ENCODE results near the gene BRCA2.
A peak's percentile ranks its signal among the peaks of the same experiment; 100 is the strongest.

GRCh38 chr13:32310134-32310706, 5.1 kb upstream of the BRCA2 start:
- TF ChIP-seq CTCF (conservative IDR thresholded peaks at IDR 0.05; ENCODE audit: low read depth in 2 of 2) (peak; percentile 66 to 82), POLR2AphosphoS5 (IDR thresholded peaks at IDR 0.05; ENCODE audit: low read depth) (no peak), EZH2 (IDR thresholded peaks at IDR 0.05; ENCODE audit: low read depth, unreplicated experiment) (no peak), EZH2phosphoT487 (IDR thresholded peaks at IDR 0.05; ENCODE audit: unreplicated experiment) (no peak), REST (IDR thresholded peaks at IDR 0.05; ENCODE audit: unreplicated experiment) (no peak), JUNB (IDR thresholded peaks at IDR 0.05; ENCODE audit: unreplicated experiment) (no peak), CREB1 (CRISPR knock-in tag; IDR thresholded peaks at IDR 0.05; ENCODE audit: low read depth) (no peak)
